Measurements from ENCODE around the gene LIN37. TPM values are rescaled to one million over a fixed set of nuclear protein-coding genes. Genes with fewer than 3 reads are reported as not detected.

Gene LIN37
- total and polyA plus RNA-seq, 3 donors from 2014 or later: 24.8 to 30.2 (median 30.2) TPM

DNA sequence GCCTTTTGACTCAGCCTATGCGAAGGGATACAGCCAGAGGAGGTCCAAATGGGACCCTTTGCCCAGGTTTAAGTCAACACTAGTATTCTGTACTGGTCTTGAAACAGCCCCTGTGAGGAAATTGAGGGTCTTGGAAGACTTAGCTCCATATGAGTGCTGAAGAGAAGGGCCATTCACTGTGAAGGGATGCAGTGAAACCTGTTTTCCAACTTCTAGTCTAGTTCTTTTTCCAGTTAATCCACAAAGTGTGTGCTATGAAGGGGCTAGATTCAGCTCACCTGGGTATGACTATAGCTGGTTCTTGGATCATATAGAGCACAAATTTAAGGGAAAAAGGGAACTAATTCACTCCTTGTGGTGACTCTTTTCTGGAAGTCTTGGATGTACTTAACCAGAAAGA is 40.0 kb upstream of the LIN37 start:
- WGBS, 2 donors: 92 to 100% methylated on average over 1 of the region's 1 CpG
- no peak overlapping the region for H3K27ac ChIP-seq
- intact Hi-C loops (cut with DNase I; ENCODE audit: low total_unique reads): no loop called here
- no peaks in the 10 kb centered on the region for H3K4me1 ChIP-seq
- no peaks in the 10 kb centered on the region for H3K27me3 ChIP-seq
- no peak overlapping the region for H3K4me3 ChIP-seq
- H3K36me3 ChIP-seq (ENCODE audit: low read depth, missing control alignments): no peaks in the 10 kb centered on the region
- H3K9me3 ChIP-seq: no peaks in the 10 kb centered on the region
- no peak for DNase-seq
- TF ChIP-seq CTCF (IDR thresholded peaks at IDR 0.05): no peak
- TF ChIP-seq POLR2A (IDR thresholded peaks at IDR 0.05): no peak

DNA sequence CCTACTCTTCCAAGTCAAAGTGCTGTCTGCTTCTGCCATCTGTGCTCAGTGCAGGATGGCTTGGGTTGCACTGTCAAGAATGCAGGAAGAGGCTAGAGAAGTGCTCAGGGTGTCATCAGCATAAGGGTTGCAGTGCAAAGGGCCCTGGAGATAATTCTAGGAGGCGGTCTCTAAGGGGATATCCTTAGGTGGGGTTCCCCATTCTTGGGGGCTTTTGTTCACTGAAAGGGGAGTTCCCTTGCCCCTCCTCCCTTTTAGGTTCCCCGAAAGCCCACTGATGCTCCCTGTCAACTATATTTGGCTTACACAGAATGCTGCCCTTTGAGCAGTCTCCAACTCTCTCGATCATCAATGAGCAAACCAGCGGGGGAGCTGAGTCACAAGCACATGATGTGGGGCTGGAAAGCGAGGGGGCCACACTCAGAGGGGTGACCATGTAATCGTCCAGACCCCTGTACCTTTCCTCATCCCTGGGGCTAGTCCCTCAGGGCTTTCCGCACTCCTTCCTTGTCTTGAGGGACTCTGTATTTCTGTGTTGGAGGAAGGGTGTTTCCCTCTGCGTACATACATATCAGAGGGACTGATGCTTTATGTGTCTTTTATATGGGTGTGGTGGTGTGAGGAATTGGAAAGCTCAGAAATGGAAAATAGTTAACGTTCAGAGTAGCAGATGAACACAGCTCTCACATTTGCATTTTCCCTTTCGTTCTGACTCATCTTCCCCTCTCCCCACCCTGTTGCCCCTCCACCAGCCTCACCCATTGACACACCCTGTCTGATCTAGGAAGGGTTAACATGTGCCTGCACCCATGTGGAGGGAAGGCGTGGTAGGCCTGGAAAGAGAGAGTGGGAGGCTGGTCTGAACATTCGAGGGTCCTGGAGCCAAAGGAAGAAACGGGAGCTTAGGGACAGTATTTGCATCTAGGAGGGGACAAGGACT is 37.3 kb upstream of the LIN37 start:
- no peak for DNase-seq
- no peak for TF ChIP-seq CTCF (IDR thresholded peaks at IDR 0.05)
- TF ChIP-seq POLR2A (IDR thresholded peaks at IDR 0.05): no peak
- no peaks in the 10 kb centered on the region for H3K27me3 ChIP-seq
- H3K36me3 ChIP-seq (ENCODE audit: low read depth, missing control alignments): no peaks in the 10 kb centered on the region
- H3K4me1 ChIP-seq: peaks cover 7% of the 10 kb centered on the region
- no peaks in the 10 kb centered on the region for H3K9me3 ChIP-seq
- no peak overlapping the region for H3K27ac ChIP-seq
- intact Hi-C loops (cut with DNase I; ENCODE audit: low total_unique reads): loop anchor here (10.0 kb wide), 1 partner anchor 166 kb away; the partner anchor contains the start of gene TMEM147
- no peak overlapping the region for H3K4me3 ChIP-seq
- 75 to 79% methylated on average over 13 of the region's 13 CpGs for WGBS, 2 donors

DNA sequence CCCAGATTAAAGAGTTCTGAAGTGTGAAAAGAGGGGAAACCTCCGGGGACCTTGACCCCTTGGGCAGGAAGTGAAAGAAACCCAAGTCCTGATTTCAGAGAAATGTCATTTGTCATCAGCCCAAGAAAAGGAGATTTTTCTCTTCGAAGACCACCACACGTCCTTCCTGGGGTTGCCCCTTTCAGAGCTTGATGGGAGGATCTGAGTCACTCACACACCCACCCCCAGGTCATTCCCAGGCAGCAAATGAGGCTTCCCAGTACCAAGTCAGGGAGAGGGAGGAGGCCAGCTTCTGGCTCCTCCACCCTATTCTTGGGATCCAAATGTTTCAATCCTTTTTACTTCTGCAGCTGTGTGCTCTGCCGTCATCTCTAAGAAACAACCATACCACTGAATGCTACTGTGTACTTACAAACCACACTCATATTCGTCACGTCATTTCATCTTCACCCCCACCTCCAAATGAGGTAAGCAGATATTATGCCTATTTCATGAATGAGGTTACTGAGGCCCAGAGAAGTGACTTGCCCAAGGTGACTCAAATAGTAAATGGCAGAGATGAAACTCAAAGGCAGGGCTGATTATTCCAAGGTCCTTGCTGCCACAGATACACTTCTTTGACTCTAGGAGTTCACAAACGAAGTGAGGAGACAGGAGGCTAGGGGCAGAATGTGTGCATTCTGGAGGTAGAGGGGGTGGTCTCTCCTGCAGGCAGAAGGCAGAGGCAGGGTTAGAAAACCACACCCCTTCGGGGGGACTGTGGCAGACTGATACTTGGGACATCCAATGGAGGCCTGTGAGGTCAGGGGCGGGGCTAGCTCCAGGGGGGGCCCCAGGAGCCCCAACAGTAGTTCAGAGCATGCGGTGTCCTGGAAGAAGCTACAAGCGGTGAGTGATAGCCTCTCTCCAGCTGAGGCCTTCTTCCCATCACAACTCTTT is 35.5 kb upstream of the LIN37 start:
- Histone ChIP-seq H3K4me3 (no peak overlapping the region), H3K36me3 (ENCODE audit: low read depth, missing control alignments) (no peaks in the 10 kb centered on the region), H3K27ac (no peak overlapping the region), H3K27me3 (no peaks in the 10 kb centered on the region), H3K4me1 (peaks cover 10% of the 10 kb centered on the region), H3K9me3 (no peaks in the 10 kb centered on the region)
- intact Hi-C loops (cut with DNase I; ENCODE audit: low total_unique reads): loop anchor here (10.0 kb wide), 1 partner anchor 168 kb away; the partner anchor contains the start of gene TMEM147
- DNase-seq: no peak
- 80 to 82% methylated on average over 9 to 11 of the region's 11 CpGs for WGBS, 2 donors
- TF ChIP-seq CTCF (IDR thresholded peaks at IDR 0.05) (no peak), POLR2A (IDR thresholded peaks at IDR 0.05) (no peak)

- Histone ChIP-seq H3K27me3 (no peaks in the 10 kb centered on the region), H3K4me1 (peaks cover 10% of the 10 kb centered on the region), H3K36me3 (ENCODE audit: low read depth, missing control alignments) (no peaks in the 10 kb centered on the region), H3K27ac (no peak overlapping the region), H3K4me3 (no peak overlapping the region), H3K9me3 (no peaks in the 10 kb centered on the region)
- TF ChIP-seq CTCF (IDR thresholded peaks at IDR 0.05): no peak
- TF ChIP-seq POLR2A (IDR thresholded peaks at IDR 0.05): no peak
- 80 to 94% methylated on average over 2 of the region's 2 CpGs for WGBS, 2 donors
- intact Hi-C loops (cut with DNase I; ENCODE audit: low total_unique reads): loop anchor here (10.0 kb wide), 1 partner anchor 169 kb away; the partner anchor contains the start of gene TMEM147
- no peak for DNase-seq
Measured at GRCh38 chr19:35713506-35713850, 34.9 kb upstream of the LIN37 start.

Data from testis (tissue), 3 donors.